Endothelial cell (in vitro differentiated cells): ENCODE data around the gene BORCS5. TPM values are rescaled to one million over a fixed set of nuclear protein-coding genes. Genes with fewer than 3 reads are reported as not detected.

ENCODE experiments used
- DNase-seq: peaks from one replicate; pipeline ENCODE4 v3.0.0; 2021; ENCODE audit warnings: low spot score
- H3K27ac Mint-ChIP-seq: one replicate; pipeline ENCODE4 v1.8.0; 2021; ENCODE audit warnings: mixed read lengths, inconsistent platforms; ENCODE audit not compliant: unreplicated experiment
- H3K27me3 Mint-ChIP-seq: one replicate; pipeline ENCODE4 v1.8.0; 2021; ENCODE audit warnings: mild to moderate bottlenecking, moderate library complexity, mixed read lengths, inconsistent platforms; ENCODE audit not compliant: unreplicated experiment
- H3K36me3 Mint-ChIP-seq: one replicate; pipeline ENCODE4 v1.8.0; 2021; ENCODE audit warnings: mild to moderate bottlenecking, low read depth, mixed read lengths, inconsistent platforms; ENCODE audit not compliant: unreplicated experiment
- H3K4me1 Mint-ChIP-seq: one replicate; pipeline ENCODE4 v1.8.0; 2021; ENCODE audit warnings: mild to moderate bottlenecking, mixed read lengths, inconsistent platforms; ENCODE audit not compliant: unreplicated experiment
- H3K4me3 Mint-ChIP-seq: one replicate; pipeline ENCODE4 v1.8.0; 2021; ENCODE audit warnings: mild to moderate bottlenecking, mixed read lengths, inconsistent platforms; ENCODE audit not compliant: unreplicated experiment
- H3K9me3 Mint-ChIP-seq: one replicate; pipeline ENCODE4 v1.8.0; 2021; ENCODE audit warnings: mixed read lengths, inconsistent platforms; ENCODE audit not compliant: unreplicated experiment
- total RNA-seq: library from RNA; stranded (reverse); fragmentation: NEBNext Ultra II Directional; extraction: Animal tissue kit (Norgen Biotek cat#: 25700); gene quantifications from one replicate; pipeline ENCODE4 v1.2.1, GENCODE V29; 2021; ENCODE audit not compliant: unreplicated experiment
- TF ChIP-seq, protein P1 (sequence below): fragments of 200-600 bp; sonication (generic); IDR thresholded peaks from one replicate; pipeline ENCODE4 v1.5.0; 2021; ENCODE audit warnings: antibody characterized with exemption; ENCODE audit not compliant: unreplicated experiment

BORCS5 gene
- total RNA-seq, 1 donor from 2014 or later, result 10.4 TPM

DNA sequence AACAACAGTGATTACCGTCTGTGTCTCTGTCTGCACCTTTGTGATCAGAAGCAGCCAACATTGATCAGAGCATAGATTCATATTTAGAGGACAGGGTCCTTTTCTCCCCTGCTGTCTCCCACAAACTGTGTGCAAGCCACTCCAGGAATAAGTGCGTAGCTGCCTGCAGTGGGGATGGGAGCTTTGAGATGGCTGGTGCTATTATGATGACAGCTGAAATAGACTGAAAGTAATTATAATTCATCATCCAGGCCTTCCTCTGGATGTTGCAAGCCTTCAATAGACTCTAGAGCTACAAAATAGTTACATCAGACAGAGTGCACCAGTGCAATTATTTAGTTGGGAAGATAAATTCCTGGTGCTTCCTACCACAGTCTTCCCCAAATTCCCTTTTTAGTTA, 68.1 kb downstream of the BORCS5 start:
- no peak overlapping the region for H3K27ac Mint-ChIP-seq
- peaks cover 6% of the 10 kb centered on the region for H3K9me3 Mint-ChIP-seq
- no peak overlapping the region for H3K4me3 Mint-ChIP-seq
- H3K27me3 Mint-ChIP-seq, result no peaks in the 10 kb centered on the region
- H3K36me3 Mint-ChIP-seq, result peaks cover 5% of the 10 kb centered on the region
- TF ChIP-seq, protein P1, sequence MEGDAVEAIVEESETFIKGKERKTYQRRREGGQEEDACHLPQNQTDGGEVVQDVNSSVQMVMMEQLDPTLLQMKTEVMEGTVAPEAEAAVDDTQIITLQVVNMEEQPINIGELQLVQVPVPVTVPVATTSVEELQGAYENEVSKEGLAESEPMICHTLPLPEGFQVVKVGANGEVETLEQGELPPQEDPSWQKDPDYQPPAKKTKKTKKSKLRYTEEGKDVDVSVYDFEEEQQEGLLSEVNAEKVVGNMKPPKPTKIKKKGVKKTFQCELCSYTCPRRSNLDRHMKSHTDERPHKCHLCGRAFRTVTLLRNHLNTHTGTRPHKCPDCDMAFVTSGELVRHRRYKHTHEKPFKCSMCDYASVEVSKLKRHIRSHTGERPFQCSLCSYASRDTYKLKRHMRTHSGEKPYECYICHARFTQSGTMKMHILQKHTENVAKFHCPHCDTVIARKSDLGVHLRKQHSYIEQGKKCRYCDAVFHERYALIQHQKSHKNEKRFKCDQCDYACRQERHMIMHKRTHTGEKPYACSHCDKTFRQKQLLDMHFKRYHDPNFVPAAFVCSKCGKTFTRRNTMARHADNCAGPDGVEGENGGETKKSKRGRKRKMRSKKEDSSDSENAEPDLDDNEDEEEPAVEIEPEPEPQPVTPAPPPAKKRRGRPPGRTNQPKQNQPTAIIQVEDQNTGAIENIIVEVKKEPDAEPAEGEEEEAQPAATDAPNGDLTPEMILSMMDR, result no peak
- no peak for DNase-seq
- H3K4me1 Mint-ChIP-seq, result no peaks in the 10 kb centered on the region

DNA sequence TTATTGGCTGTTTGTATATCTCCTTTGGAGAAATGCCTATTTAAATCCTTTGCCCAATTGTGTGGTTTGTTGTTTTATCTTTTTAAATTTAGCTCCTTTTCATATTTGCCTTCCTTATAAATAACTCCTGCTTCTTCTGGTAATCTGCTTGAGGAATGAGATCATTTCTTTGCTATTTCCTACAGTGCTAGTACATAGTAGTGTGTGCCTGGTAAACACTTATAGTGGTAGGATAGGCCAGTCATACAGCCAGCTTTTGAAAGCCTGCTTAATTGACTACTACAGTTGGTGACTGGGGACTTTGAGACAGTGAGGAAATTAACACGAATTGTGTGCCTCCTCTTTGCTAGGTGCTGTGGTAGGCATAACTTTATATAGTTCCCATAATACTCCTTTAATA, 68.7 kb downstream of the BORCS5 start:
- H3K27ac Mint-ChIP-seq, result no peak overlapping the region
- no peak overlapping the region for H3K4me3 Mint-ChIP-seq
- TF ChIP-seq, protein P1, result no peak
- no peaks in the 10 kb centered on the region for H3K4me1 Mint-ChIP-seq
- H3K36me3 Mint-ChIP-seq, result peaks cover 5% of the 10 kb centered on the region
- H3K9me3 Mint-ChIP-seq, result peaks cover 6% of the 10 kb centered on the region
- H3K27me3 Mint-ChIP-seq, result peaks cover 2% of the 10 kb centered on the region
- DNase-seq, result no peak

DNA sequence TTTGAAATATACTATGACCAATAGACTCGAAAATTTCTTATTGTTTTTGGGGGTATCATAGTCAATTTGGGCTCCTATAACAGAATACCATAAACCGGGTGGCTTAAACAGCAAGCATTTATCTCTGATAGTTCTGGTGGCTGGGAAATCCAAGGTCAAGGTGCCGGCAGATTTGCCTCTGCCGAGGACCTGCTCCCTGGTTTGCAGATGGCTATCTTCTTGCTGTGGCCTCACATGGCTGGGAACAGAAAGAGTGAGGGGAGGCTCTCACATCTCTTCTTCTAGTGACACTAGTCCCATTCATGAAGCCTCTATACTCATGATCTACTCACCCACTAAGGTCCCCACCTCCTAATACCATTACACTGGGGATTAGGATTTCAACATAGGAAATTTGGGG, 70.7 kb downstream of the BORCS5 start:
- peaks cover 5% of the 10 kb centered on the region for H3K36me3 Mint-ChIP-seq
- no peaks in the 10 kb centered on the region for H3K4me1 Mint-ChIP-seq
- H3K27me3 Mint-ChIP-seq, result peaks cover 2% of the 10 kb centered on the region

DNA sequence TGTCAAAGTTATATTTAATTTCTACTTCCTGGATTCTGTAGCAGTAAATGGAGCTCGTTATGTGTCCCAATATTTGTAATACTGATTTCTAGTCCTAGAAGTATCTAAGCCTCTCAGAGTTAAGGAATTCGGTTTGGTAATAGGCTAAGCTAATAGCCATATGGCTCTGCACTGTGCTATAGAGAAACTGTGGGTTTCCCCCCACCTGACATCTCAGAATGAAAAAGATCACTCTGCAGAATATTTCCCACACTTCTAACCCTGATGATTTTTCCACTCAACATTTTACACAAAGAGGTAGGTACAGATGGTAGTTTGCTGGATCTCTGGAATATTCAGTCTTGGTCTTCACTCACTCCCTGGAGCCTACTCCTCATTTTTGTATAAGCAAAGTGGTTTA, 71.2 kb downstream of the BORCS5 start:
- no peak overlapping the region for H3K4me3 Mint-ChIP-seq
- no peaks in the 10 kb centered on the region for H3K4me1 Mint-ChIP-seq
- peaks cover 6% of the 10 kb centered on the region for H3K9me3 Mint-ChIP-seq
- peaks cover 5% of the 10 kb centered on the region for H3K36me3 Mint-ChIP-seq
- TF ChIP-seq, protein P1, result no peak
- peaks cover 3% of the 10 kb centered on the region for H3K27me3 Mint-ChIP-seq
- no peak overlapping the region for H3K27ac Mint-ChIP-seq
- DNase-seq, result no peak

More for the DNA sequence above, 70.7 kb downstream of the BORCS5 start:
- no peak overlapping the region for H3K27ac Mint-ChIP-seq
- H3K9me3 Mint-ChIP-seq, result peaks cover 6% of the 10 kb centered on the region
- H3K4me3 Mint-ChIP-seq, result no peak overlapping the region
- no peak for DNase-seq
- TF ChIP-seq, protein P1, result no peak

DNA sequence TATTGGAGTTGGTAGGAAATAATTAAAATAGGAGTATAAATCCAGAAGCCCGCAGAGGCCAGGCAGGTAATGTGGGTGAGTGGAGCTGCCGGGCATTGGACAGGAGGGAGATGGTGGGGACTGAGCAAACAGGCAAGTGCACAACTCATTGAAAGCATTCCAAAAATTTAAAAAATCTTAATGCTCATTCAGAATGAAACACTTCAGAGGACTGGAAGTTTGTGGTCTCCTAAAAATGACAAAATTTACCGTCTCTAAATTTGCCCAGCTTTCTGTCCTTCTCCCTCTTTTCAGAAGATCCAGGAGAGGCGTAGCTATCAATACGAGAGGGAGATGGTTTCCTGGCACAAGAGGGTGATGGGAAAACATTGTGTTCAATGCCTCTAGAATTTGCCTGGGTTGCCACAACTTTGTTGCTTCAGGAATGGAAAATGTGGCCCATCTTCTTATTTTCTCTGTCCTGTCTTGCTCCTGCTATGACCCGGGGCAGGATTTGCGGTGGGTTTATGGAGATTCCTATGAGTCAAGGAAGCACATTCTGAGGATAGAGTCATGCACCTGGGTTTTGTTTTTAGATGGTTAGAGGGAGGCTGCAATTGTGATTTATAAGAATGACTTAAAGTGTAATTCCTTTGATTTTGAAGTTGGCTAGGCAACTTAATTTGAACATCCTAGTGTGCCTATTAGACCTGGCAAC, 72.2 kb downstream of the BORCS5 start:
- Mint-ChIP-seq H3K36me3 (peaks cover 2% of the 10 kb centered on the region), H3K4me3 (no peak overlapping the region), H3K4me1 (no peaks in the 10 kb centered on the region), H3K27me3 (peaks cover 3% of the 10 kb centered on the region), H3K27ac (no peak overlapping the region), H3K9me3 (peaks cover 3% of the 10 kb centered on the region)
- DNase-seq, result no peak
- TF ChIP-seq, protein P1, result no peak
